ENCODE data around the gene SNAPC3.

The SNAPC3 gene

GRCh38 chr9:15400281-15400941 lies 22.3 kb upstream of the SNAPC3 start:
- in situ Hi-C loops (cut with HindIII; ENCODE audit: low sequenced_read_pairs): no loop called here
- TF ChIP-seq CTCF (IDR thresholded peaks at IDR 0.05; ENCODE audit: low read depth, low read length): no peak
- H3K4me3 ChIP-seq (ENCODE audit: low read depth, low read length): no peak overlapping the region
- DNase-seq (ENCODE audit: low read depth, low spot score): peak; percentile 45

GRCh38 chr9:15401266-15401665 lies 21.4 kb upstream of the SNAPC3 start:
- peak; percentile 49 for DNase-seq (ENCODE audit: low read depth, low spot score)
- in situ Hi-C loops (cut with HindIII; ENCODE audit: low sequenced_read_pairs): no loop called here
- H3K4me3 ChIP-seq (ENCODE audit: low read depth, low read length): no peak overlapping the region
- TF ChIP-seq CTCF (IDR thresholded peaks at IDR 0.05; ENCODE audit: low read depth, low read length): no peak

GRCh38 chr9:15403155-15403554 lies 19.5 kb upstream of the SNAPC3 start:
- in situ Hi-C loops (cut with HindIII; ENCODE audit: low sequenced_read_pairs): no loop called here
- DNase-seq (ENCODE audit: low read depth, low spot score): no peak
- peak; percentile 10 for TF ChIP-seq CTCF (IDR thresholded peaks at IDR 0.05; ENCODE audit: low read depth, low read length)
- H3K4me3 ChIP-seq (ENCODE audit: low read depth, low read length): no peak overlapping the region

- no peak overlapping the region for H3K4me3 ChIP-seq (ENCODE audit: low read depth, low read length)
- no peak for DNase-seq (ENCODE audit: low read depth, low spot score)
- in situ Hi-C loops (cut with HindIII; ENCODE audit: low sequenced_read_pairs): no loop called here
- TF ChIP-seq CTCF (IDR thresholded peaks at IDR 0.05; ENCODE audit: low read depth, low read length): no peak
Observed at GRCh38 chr9:15404171-15404570, 18.5 kb upstream of the SNAPC3 start.

GRCh38 chr9:15416880-15417279 lies 5.8 kb upstream of the SNAPC3 start:
- peak; percentile 58 for DNase-seq (ENCODE audit: low read depth, low spot score)
- in situ Hi-C loops (cut with HindIII; ENCODE audit: low sequenced_read_pairs): no loop called here
- H3K4me3 ChIP-seq (ENCODE audit: low read depth, low read length): no peak overlapping the region
- TF ChIP-seq CTCF (IDR thresholded peaks at IDR 0.05; ENCODE audit: low read depth, low read length): peak; percentile 48

GRCh38 chr9:15417626-15418025 lies 5.0 kb upstream of the SNAPC3 start:
- H3K4me3 ChIP-seq (ENCODE audit: low read depth, low read length): no peak overlapping the region
- TF ChIP-seq CTCF (IDR thresholded peaks at IDR 0.05; ENCODE audit: low read depth, low read length): no peak
- DNase-seq (ENCODE audit: low read depth, low spot score): no peak
- in situ Hi-C loops (cut with HindIII; ENCODE audit: low sequenced_read_pairs): no loop called here
